Glutamatergic neuron (in vitro differentiated cells): ENCODE results near the gene ZSCAN5B. TPM values are rescaled to one million over a fixed set of nuclear protein-coding genes. Genes with fewer than 3 reads are reported as not detected.

Experiments
- DNase-seq: peaks from one replicate; pipeline ENCODE4 v3.0.0; 2022
- H3K27ac Mint-ChIP-seq: one replicate; pipeline ENCODE4 v1.8.0; 2020; ENCODE audit warnings: mild to moderate bottlenecking, mixed read lengths, inconsistent platforms; ENCODE audit not compliant: unreplicated experiment
- H3K27me3 Mint-ChIP-seq: one replicate; pipeline ENCODE4 v1.8.0; 2020; ENCODE audit warnings: mild to moderate bottlenecking, moderate library complexity, mixed read lengths, inconsistent platforms; ENCODE audit not compliant: unreplicated experiment
- H3K36me3 Mint-ChIP-seq: one replicate; pipeline ENCODE4 v1.8.0; 2020; ENCODE audit warnings: mild to moderate bottlenecking, mixed read lengths, inconsistent platforms; ENCODE audit not compliant: unreplicated experiment
- H3K4me1 Mint-ChIP-seq: one replicate; pipeline ENCODE4 v1.8.0; 2020; ENCODE audit warnings: mild to moderate bottlenecking, low read depth, mixed read lengths, inconsistent platforms; ENCODE audit not compliant: unreplicated experiment
- H3K4me3 Mint-ChIP-seq: one replicate; pipeline ENCODE4 v1.8.0; 2020; ENCODE audit warnings: mild to moderate bottlenecking, mixed read lengths, inconsistent platforms; ENCODE audit not compliant: unreplicated experiment
- H3K9me3 Mint-ChIP-seq: one replicate; pipeline ENCODE4 v1.8.0; 2020; ENCODE audit warnings: mild to moderate bottlenecking, moderate library complexity, mixed read lengths, inconsistent platforms; ENCODE audit not compliant: unreplicated experiment
- CTCF ChIP-seq: fragments of 200-600 bp; sonication (generic); IDR thresholded peaks from one replicate; pipeline ENCODE4 v1.5.0; 2021; ENCODE audit not compliant: partially characterized antibody, unreplicated experiment
- total RNA-seq: library from RNA; stranded (reverse); fragmentation: NEBNext Ultra II Directional; extraction: Animal tissue kit (Norgen Biotek cat#: 25700); gene quantifications from one replicate; pipeline ENCODE4 v1.2.1, GENCODE V29; 2021; ENCODE audit not compliant: unreplicated experiment

ZSCAN5B gene
- total RNA-seq, 1 donor from 2014 or later: not detected

- Mint-ChIP-seq H3K4me1 (no peaks in the 10 kb centered on the region), H3K9me3 (peaks cover 8% of the 10 kb centered on the region), H3K4me3 (no peak overlapping the region), H3K36me3 (no peaks in the 10 kb centered on the region), H3K27me3 (peaks cover 7% of the 10 kb centered on the region), H3K27ac (no peak overlapping the region)
- DNase-seq: no peak
- no peak for TF ChIP-seq CTCF
Measured at GRCh38 chr19:56174550-56174949, 23.0 kb downstream of the ZSCAN5B start.

GRCh38 chr19:56174086-56174485 is 23.5 kb downstream of the ZSCAN5B start:
- H3K36me3 Mint-ChIP-seq: no peaks in the 10 kb centered on the region
- H3K27ac Mint-ChIP-seq: no peak overlapping the region
- H3K27me3 Mint-ChIP-seq: peaks cover 7% of the 10 kb centered on the region
- no peak for TF ChIP-seq CTCF
- H3K9me3 Mint-ChIP-seq: peaks cover 8% of the 10 kb centered on the region
- DNase-seq: no peak
- no peaks in the 10 kb centered on the region for H3K4me1 Mint-ChIP-seq
- H3K4me3 Mint-ChIP-seq: no peak overlapping the region

- no peak for DNase-seq
- H3K27ac Mint-ChIP-seq: no peak overlapping the region
- TF ChIP-seq CTCF: no peak
- peaks cover 5% of the 10 kb centered on the region for H3K27me3 Mint-ChIP-seq
- no peaks in the 10 kb centered on the region for H3K4me1 Mint-ChIP-seq
- H3K36me3 Mint-ChIP-seq: no peaks in the 10 kb centered on the region
- H3K9me3 Mint-ChIP-seq: peaks cover 4% of the 10 kb centered on the region
- no peak overlapping the region for H3K4me3 Mint-ChIP-seq
Measured at GRCh38 chr19:56170261-56170660, 27.3 kb downstream of the ZSCAN5B start.

GRCh38 chr19:56167064-56167578 is 30.5 kb downstream of the ZSCAN5B start:
- H3K4me1 Mint-ChIP-seq: no peaks in the 10 kb centered on the region
- TF ChIP-seq CTCF: no peak
- H3K27me3 Mint-ChIP-seq: peaks cover 2% of the 10 kb centered on the region
- no peak for DNase-seq
- no peak overlapping the region for H3K27ac Mint-ChIP-seq
- peaks cover 6% of the 10 kb centered on the region for H3K9me3 Mint-ChIP-seq
- no peaks in the 10 kb centered on the region for H3K36me3 Mint-ChIP-seq
- no peak overlapping the region for H3K4me3 Mint-ChIP-seq

GRCh38 chr19:56163097-56163496 is 34.5 kb downstream of the ZSCAN5B start:
- Mint-ChIP-seq H3K9me3 (peaks cover 9% of the 10 kb centered on the region), H3K36me3 (no peaks in the 10 kb centered on the region), H3K4me3 (no peak overlapping the region), H3K27ac (no peak overlapping the region), H3K4me1 (no peaks in the 10 kb centered on the region), H3K27me3 (peaks cover 4% of the 10 kb centered on the region)
- no peak for TF ChIP-seq CTCF
- DNase-seq: no peak
